T-helper 1 cell treated with Interleukin-12 subunit alpha and Interleukin-12 subunit beta and Interleukin-4 antibody, amounts not matched to agents 30 μg/mL and 1 μg/mL, for 36 hours (primary cell): ENCODE measurements around the gene ACTBL2.
"Not testable (repeated sequence)": the region's sequence is repeated elsewhere in the genome, so short reads cannot be mapped to it uniquely, and the experiment has no call there.

Experiments
- H3K27ac Mint-ChIP-seq: one replicate; pipeline ENCODE4 v1.8.0; 2021; ENCODE audit warnings: mild to moderate bottlenecking, mixed read lengths
- H3K27me3 Mint-ChIP-seq: one replicate; pipeline ENCODE4 v1.8.0; 2021; ENCODE audit warnings: low read depth, mixed read lengths
- H3K36me3 Mint-ChIP-seq: one replicate; pipeline ENCODE4 v1.8.0; 2021; ENCODE audit warnings: low read depth, mixed read lengths
- H3K4me1 Mint-ChIP-seq: one replicate; pipeline ENCODE4 v1.8.0; 2021; ENCODE audit warnings: low read depth, mixed read lengths
- H3K4me3 Mint-ChIP-seq: one replicate; pipeline ENCODE4 v1.8.0; 2021; ENCODE audit warnings: mild to moderate bottlenecking, moderate library complexity, mixed read lengths
- H3K9me3 Mint-ChIP-seq: one replicate; pipeline ENCODE4 v1.8.0; 2021; ENCODE audit warnings: mixed read lengths

Gene ACTBL2

DNA sequence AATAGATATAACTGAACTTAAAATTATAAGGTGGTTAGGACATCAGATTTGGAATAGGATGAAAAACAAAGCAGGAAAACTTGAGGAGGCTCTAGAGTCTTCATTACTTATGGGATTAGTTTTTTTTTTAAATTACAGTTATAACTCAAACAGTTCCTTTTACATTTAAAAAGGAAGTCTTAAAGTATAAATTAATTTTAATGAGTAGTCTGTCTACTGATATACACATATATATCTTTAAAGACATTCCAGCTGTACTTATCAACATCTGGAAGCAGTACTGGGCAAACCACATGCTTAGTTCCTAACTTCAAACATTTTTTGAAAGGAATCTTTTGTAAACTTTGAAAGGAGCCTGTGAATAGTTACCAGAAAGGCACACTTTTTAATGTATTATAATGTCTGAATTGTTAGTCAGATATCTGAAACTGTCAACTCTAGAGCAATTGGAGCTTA lies 6.0 kb downstream of the ACTBL2 start:
- H3K9me3 Mint-ChIP-seq, result no peaks in the 10 kb centered on the region
- H3K27ac Mint-ChIP-seq, result no peak overlapping the region
- H3K4me1 Mint-ChIP-seq, result no peaks in the 10 kb centered on the region
- H3K4me3 Mint-ChIP-seq, result no peak overlapping the region
- H3K27me3 Mint-ChIP-seq, result no peaks in the 10 kb centered on the region
- no peaks in the 10 kb centered on the region for H3K36me3 Mint-ChIP-seq

DNA sequence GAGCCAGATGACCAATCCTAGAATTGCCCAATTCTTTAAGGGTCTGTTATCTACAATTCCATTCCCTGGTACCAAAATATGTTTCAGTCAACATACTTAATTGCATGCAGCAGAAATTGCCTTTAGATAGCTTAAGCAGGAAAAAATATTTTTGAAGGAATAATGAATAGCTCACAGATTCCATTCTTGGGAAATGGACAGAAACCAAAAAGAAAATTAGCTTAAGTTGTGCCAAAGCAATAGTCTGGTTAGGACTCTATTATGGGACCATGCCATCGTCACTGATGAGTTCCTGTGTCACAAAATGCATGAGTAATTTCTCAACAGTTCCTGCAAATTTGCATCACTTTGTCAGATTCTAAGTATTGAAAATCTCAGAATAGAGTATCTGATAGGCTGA lies 12.3 kb downstream of the ACTBL2 start:
- Mint-ChIP-seq H3K4me1 (no peaks in the 10 kb centered on the region), H3K4me3 (no peak overlapping the region), H3K9me3 (no peaks in the 10 kb centered on the region), H3K27ac (no peak overlapping the region), H3K36me3 (no peaks in the 10 kb centered on the region), H3K27me3 (peaks cover 3% of the 10 kb centered on the region)

DNA sequence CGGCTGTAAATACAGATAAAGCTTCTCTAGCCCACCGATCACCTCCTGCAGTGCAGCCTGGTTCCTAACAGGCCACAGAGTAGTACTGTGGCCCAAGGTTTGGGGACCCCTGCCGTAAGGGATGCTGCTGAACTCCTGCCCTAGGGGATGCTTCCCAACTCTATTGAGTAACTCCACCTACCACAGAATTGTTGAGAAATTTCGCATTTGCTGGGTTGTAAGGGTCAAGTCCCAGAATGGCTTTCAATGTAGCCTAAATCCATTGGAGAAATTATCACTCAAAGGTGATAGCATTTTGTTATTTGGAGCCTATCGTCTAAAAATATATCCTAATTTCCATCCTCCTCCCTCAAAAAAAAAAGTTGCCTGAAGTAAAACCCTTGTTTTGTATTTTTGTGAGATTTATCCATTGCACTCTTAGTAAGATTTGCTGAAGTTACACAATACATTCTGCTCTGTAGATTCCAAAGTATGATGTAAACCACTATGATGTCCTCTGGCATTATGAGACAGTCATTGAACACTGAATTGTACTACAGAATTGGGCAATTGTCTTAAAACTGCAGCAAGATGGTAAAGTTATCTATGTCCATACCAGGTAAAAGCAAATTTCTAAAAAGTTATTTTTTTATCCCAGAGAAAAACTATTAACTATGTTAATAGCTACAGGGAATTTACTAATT lies 14.0 kb downstream of the ACTBL2 start:
- no peaks in the 10 kb centered on the region for H3K4me1 Mint-ChIP-seq
- H3K9me3 Mint-ChIP-seq, result no peaks in the 10 kb centered on the region
- no peak overlapping the region for H3K4me3 Mint-ChIP-seq
- no peaks in the 10 kb centered on the region for H3K36me3 Mint-ChIP-seq
- no peak overlapping the region for H3K27ac Mint-ChIP-seq
- peaks cover 3% of the 10 kb centered on the region for H3K27me3 Mint-ChIP-seq

- Mint-ChIP-seq H3K4me1 (no peaks in the 10 kb centered on the region), H3K9me3 (no peaks in the 10 kb centered on the region)
Observed at GRCh38 chr5:57466544-57466943, 16.1 kb downstream of the ACTBL2 start.

GRCh38 chr5:57460056-57460455 lies 22.6 kb downstream of the ACTBL2 start:
- not testable (repeated sequence) for H3K4me1 Mint-ChIP-seq, H3K4me3 Mint-ChIP-seq, H3K36me3 Mint-ChIP-seq, H3K27me3 Mint-ChIP-seq, H3K27ac Mint-ChIP-seq, H3K9me3 Mint-ChIP-seq

More at GRCh38 chr5:57466544-57466943, 16.1 kb downstream of the ACTBL2 start:
- peaks cover 3% of the 10 kb centered on the region for H3K27me3 Mint-ChIP-seq
- H3K36me3 Mint-ChIP-seq, result no peaks in the 10 kb centered on the region
- no peak overlapping the region for H3K4me3 Mint-ChIP-seq
- H3K27ac Mint-ChIP-seq, result no peak overlapping the region

DNA sequence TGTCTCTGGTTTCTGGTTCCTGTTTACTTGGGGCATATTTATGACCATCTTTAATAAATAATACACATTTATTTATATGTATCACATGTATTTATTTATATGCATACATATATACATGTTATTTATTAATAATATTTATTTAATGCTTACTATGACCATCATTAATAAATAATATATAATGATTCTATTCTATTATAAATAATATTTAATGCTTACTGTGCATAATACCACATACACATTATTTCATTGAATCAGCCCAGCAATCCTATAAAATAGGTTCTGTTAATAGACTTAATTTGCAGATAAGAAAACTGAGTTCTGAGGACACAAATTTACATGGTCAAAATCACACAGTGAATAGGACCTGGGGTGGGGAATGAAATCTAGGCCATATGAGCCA lies 24.2 kb downstream of the ACTBL2 start:
- H3K36me3 Mint-ChIP-seq, result no peaks in the 10 kb centered on the region

DNA sequence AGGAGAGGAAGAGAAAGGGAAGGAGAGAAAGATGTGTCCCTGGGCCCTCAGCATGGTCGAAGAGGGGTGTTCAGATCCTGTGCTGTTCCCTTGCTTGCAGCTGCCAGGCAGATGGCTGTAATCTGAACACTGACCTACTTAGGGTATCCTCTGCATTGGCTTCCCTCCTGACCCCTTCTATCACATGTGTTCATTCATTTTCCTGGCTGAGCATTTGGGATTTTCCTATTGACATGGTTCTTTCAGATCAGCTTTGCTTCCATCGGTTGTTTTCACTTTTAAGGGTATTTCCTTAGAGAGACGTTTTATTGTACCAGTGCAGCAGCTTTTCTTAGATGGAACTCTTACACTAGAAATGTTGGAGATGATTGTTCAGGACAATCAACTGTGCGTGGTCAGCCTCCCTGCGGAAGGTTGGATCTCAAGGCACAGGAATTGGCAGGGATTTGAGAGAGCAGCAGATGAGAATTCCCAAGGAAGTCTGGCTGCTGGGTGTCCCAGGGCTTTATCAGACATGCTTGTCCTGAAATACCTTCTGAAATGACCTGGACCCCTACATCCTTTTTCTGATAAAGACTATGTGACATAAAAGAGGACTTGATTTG lies 26.0 kb downstream of the ACTBL2 start:
- no peaks in the 10 kb centered on the region for H3K36me3 Mint-ChIP-seq
- H3K27ac Mint-ChIP-seq, result no peak overlapping the region
- no peak overlapping the region for H3K4me3 Mint-ChIP-seq
- no peaks in the 10 kb centered on the region for H3K4me1 Mint-ChIP-seq
- no peaks in the 10 kb centered on the region for H3K27me3 Mint-ChIP-seq
- H3K9me3 Mint-ChIP-seq, result no peaks in the 10 kb centered on the region

More for the DNA sequence above, 24.2 kb downstream of the ACTBL2 start:
- H3K27ac Mint-ChIP-seq, result no peak overlapping the region
- H3K4me1 Mint-ChIP-seq, result no peaks in the 10 kb centered on the region
- H3K9me3 Mint-ChIP-seq, result no peaks in the 10 kb centered on the region
- no peaks in the 10 kb centered on the region for H3K27me3 Mint-ChIP-seq
- H3K4me3 Mint-ChIP-seq, result no peak overlapping the region

GRCh38 chr5:57455511-57456455 lies 26.8 kb downstream of the ACTBL2 start:
- H3K9me3 Mint-ChIP-seq, result no peaks in the 10 kb centered on the region
- H3K27me3 Mint-ChIP-seq, result no peaks in the 10 kb centered on the region
- H3K4me1 Mint-ChIP-seq, result no peaks in the 10 kb centered on the region
- no peak overlapping the region for H3K4me3 Mint-ChIP-seq
- no peaks in the 10 kb centered on the region for H3K36me3 Mint-ChIP-seq
- no peak overlapping the region for H3K27ac Mint-ChIP-seq

- Mint-ChIP-seq H3K4me1 (no peaks in the 10 kb centered on the region), H3K27me3 (no peaks in the 10 kb centered on the region), H3K36me3 (no peaks in the 10 kb centered on the region), H3K9me3 (no peaks in the 10 kb centered on the region), H3K27ac (no peak overlapping the region), H3K4me3 (no peak overlapping the region)
Observed at GRCh38 chr5:57454896-57455295, 27.7 kb downstream of the ACTBL2 start.

GRCh38 chr5:57453728-57454127 lies 28.9 kb downstream of the ACTBL2 start:
- Mint-ChIP-seq H3K27me3 (no peaks in the 10 kb centered on the region), H3K27ac (no peak overlapping the region), H3K36me3 (no peaks in the 10 kb centered on the region), H3K9me3 (no peaks in the 10 kb centered on the region), H3K4me3 (no peak overlapping the region), H3K4me1 (no peaks in the 10 kb centered on the region)

DNA sequence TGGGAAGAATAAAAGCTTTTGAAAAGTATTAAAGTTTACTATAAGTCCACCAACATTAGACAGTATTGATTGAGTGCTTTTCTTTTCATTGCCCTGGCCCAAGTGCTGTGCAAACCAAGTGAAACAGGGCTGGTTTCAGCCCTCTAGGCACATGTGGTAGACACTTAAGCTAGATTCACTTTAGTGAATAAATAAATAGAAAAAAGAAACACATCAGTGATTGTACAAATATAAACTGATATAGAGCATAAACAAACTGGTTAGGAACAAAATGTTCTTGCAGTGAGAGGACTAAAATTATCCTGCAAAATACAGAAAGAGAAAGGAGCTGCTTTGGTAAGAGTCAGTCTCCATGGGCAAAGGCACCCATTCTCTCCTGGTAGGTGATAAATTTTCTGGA lies 29.7 kb downstream of the ACTBL2 start:
- Mint-ChIP-seq H3K9me3 (no peaks in the 10 kb centered on the region), H3K27me3 (no peaks in the 10 kb centered on the region), H3K36me3 (no peaks in the 10 kb centered on the region), H3K4me1 (no peaks in the 10 kb centered on the region), H3K4me3 (no peak overlapping the region), H3K27ac (no peak overlapping the region)

GRCh38 chr5:57450991-57451876 lies 31.4 kb downstream of the ACTBL2 start:
- Mint-ChIP-seq H3K27ac (no peak overlapping the region), H3K9me3 (no peaks in the 10 kb centered on the region), H3K36me3 (no peaks in the 10 kb centered on the region), H3K4me1 (no peaks in the 10 kb centered on the region), H3K4me3 (no peak overlapping the region), H3K27me3 (no peaks in the 10 kb centered on the region)

DNA sequence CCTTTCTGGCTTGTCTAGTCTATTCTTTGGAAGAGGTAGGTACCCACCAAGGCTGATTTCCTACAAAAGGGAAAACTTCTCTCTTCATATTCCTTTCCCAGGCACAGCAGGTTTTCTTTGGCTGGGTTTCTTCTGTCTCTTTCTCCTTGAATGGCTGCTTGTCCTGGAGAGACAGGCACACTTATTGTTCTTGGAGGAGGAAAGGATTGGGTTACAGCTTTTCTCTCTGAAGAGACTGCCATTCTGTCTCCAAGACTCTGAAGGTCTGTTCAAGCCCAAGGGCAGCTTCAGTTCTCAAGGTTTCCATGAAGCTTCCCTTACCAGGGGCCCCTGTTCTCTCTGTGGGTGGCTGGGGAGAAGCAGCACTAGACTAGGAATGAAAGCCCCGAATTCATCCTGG lies 33.9 kb downstream of the ACTBL2 start:
- Mint-ChIP-seq H3K4me1 (no peaks in the 10 kb centered on the region), H3K4me3 (no peak overlapping the region), H3K36me3 (no peaks in the 10 kb centered on the region), H3K27me3 (no peaks in the 10 kb centered on the region), H3K9me3 (no peaks in the 10 kb centered on the region), H3K27ac (no peak overlapping the region)

- no peaks in the 10 kb centered on the region for H3K36me3 Mint-ChIP-seq
- no peak overlapping the region for H3K4me3 Mint-ChIP-seq
Observed at GRCh38 chr5:57448287-57448686, 34.3 kb downstream of the ACTBL2 start.

More at GRCh38 chr5:57448287-57448686, 34.3 kb downstream of the ACTBL2 start:
- no peaks in the 10 kb centered on the region for H3K4me1 Mint-ChIP-seq
- H3K27me3 Mint-ChIP-seq, result no peaks in the 10 kb centered on the region
- no peaks in the 10 kb centered on the region for H3K9me3 Mint-ChIP-seq
- H3K27ac Mint-ChIP-seq, result no peak overlapping the region
